Mononuclear cell (primary cell): Measurements from ENCODE around the gene RASL10B. TPM values are rescaled to one million over a fixed set of nuclear protein-coding genes. Genes with fewer than 3 reads are reported as not detected.
"Not testable (repeated sequence)": the region's sequence is repeated elsewhere in the genome, so short reads cannot be mapped to it uniquely, and the experiment has no call there.

Source experiments
- H3K27me3 ChIP-seq: 2 replicates; pipeline ENCODE4 v1.6.0; 2011; ENCODE audit warnings: low read length, control low read depth; ENCODE audit not compliant: insufficient read depth
- H3K4me1 ChIP-seq: 2 replicates; pipeline ENCODE4 v1.5.1; 2011; ENCODE audit warnings: mild to moderate bottlenecking, low read length, control low read depth; ENCODE audit not compliant: insufficient read depth
- H3K4me3 ChIP-seq: 2 replicates; pipeline ENCODE4 v1.5.1; 2011; ENCODE audit warnings: mild to moderate bottlenecking, low read length, moderate library complexity
- H3K9me3 ChIP-seq: 2 replicates; pipeline ENCODE4 v1.5.1; 2011; ENCODE audit warnings: low read depth, mild to moderate bottlenecking, control low read depth, low read length
- total RNA-seq: library from RNA; depleted of rRNA; stranded (reverse); fragments of >200 nt; gene quantifications from one replicate; pipeline ENCODE4 v1.2.3, GENCODE V29; 2012

Gene RASL10B
- total RNA-seq, result 0.10 TPM

DNA sequence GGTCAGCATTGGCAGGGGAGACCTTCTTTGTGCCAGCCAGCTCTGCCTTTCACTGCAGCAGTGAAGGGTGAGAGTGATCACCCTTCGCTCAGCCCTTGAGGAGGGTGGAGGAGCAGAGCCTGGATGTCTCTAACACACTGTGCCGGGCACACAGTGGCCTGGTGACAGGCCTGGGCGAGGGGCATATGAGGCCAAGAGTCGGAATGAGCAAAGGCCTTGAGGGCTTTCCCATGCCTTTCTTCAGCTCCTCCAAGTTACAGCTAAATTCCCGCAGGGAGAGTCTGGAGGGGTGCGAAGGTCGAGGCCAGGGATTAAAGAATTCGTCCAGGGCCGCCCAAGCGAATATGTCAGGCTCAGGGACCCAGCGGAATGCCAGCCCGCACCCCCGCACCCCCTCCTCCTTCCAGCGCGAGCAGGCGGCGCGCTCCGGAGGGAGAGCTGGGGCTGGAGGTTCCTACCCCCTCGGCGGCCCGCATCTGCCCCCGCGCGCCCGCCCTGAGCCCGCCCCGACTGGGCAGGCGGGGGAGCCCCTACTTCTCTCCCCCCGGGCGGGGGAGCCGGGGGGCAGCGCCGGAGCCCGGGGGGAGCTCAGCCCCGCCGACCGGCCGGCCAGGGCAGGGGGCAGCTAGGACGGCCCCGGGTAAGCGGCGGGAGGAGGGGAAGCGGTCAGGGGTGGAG, at the start of gene RASL10B:
Gene RASL10B, plus strand, starts transcription at position 401 of the 678 bp plus-strand sequence. CDS start 3,546 bp downstream, outside the sequence.
- Histone ChIP-seq H3K9me3 (no peaks in the 10 kb centered on the region), H3K4me1 (peaks cover 9% of the 10 kb centered on the region), H3K4me3 (no peak within 1 kb of the TSS), H3K27me3 (peaks cover 3% of the 10 kb centered on the region)

GRCh38 chr17:35683591-35683990, 47.8 kb upstream of the RASL10B start:
- Histone ChIP-seq H3K4me1 (no peaks in the 10 kb centered on the region), H3K4me3 (no peak overlapping the region), H3K27me3 (no peaks in the 10 kb centered on the region), H3K9me3 (no peaks in the 10 kb centered on the region)

GRCh38 chr17:35684055-35684802, 47.2 kb upstream of the RASL10B start:
- no peaks in the 10 kb centered on the region for H3K9me3 ChIP-seq
- H3K4me1 ChIP-seq, result no peaks in the 10 kb centered on the region
- no peaks in the 10 kb centered on the region for H3K27me3 ChIP-seq
- H3K4me3 ChIP-seq, result no peak overlapping the region

DNA sequence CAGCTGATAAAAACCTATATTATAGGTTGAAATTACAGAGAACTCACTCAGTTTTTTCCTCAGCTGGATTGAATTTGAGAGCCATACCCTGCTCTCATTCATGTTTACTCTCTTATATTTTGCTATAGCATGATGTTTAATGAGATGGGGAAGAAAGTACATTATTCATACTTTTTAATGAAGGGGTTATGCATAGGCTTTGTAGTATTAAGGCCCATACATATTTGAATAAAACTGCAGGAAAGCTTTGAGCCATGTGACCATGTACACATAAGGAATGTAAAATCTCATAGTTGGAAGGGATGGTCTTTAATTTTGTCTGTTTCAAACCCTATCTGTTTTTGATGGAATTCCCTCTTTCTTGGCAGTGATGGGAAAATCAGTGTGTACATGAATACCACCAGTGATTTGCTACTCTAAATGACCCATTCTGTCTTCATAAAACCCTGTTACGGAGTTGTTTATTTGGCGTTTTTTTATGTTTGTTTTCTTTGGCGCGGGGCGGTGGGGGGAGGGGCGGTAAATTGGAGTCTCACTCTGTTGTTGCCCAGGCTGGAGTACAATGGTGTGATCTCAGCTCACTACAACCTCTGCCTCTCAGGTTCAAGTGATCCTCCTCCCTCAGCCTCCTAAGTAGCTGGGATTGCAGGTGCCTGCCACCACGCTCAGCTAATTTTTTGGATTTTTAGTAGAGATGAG, 38.8 kb upstream of the RASL10B start:
- no peak overlapping the region for H3K4me3 ChIP-seq
- no peaks in the 10 kb centered on the region for H3K9me3 ChIP-seq
- H3K4me1 ChIP-seq, result no peaks in the 10 kb centered on the region
- no peaks in the 10 kb centered on the region for H3K27me3 ChIP-seq

GRCh38 chr17:35693662-35694061, 37.8 kb upstream of the RASL10B start:
- Histone ChIP-seq H3K4me3 (no peak overlapping the region), H3K4me1 (no peaks in the 10 kb centered on the region), H3K27me3 (no peaks in the 10 kb centered on the region), H3K9me3 (no peaks in the 10 kb centered on the region)

GRCh38 chr17:35694906-35695305, 36.5 kb upstream of the RASL10B start:
- no peaks in the 10 kb centered on the region for H3K27me3 ChIP-seq
- H3K4me1 ChIP-seq, result no peaks in the 10 kb centered on the region
- no peaks in the 10 kb centered on the region for H3K9me3 ChIP-seq
- no peak overlapping the region for H3K4me3 ChIP-seq

GRCh38 chr17:35695613-35696012, 35.8 kb upstream of the RASL10B start:
- H3K9me3 ChIP-seq, result no peaks in the 10 kb centered on the region
- no peaks in the 10 kb centered on the region for H3K4me1 ChIP-seq
- no peak overlapping the region for H3K4me3 ChIP-seq

GRCh38 chr17:35698800-35699199, 32.6 kb upstream of the RASL10B start:
- Histone ChIP-seq H3K27me3 (no peaks in the 10 kb centered on the region), H3K4me3 (no peak overlapping the region), H3K4me1 (no peaks in the 10 kb centered on the region), H3K9me3 (no peaks in the 10 kb centered on the region)

More at GRCh38 chr17:35695613-35696012, 35.8 kb upstream of the RASL10B start:
- H3K27me3 ChIP-seq, result no peaks in the 10 kb centered on the region

DNA sequence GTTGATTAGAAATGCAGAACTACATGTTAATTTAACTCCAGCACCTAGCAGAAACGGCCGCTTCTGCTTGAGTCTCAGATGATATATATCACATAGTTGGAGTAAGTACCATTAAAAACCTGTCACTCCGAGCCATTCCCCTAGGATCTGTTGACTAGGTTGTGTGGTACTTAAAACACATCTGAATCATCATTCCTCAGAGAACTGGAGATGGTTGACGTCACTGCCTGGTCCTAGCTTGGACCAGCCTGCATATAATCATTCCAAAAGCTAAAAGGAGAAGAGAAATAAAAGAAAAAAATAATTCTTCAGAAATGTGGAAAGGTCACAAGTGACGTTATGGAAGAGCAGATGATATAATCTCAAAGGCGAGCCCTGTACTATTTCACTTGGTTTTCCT, 31.3 kb upstream of the RASL10B start:
- no peaks in the 10 kb centered on the region for H3K27me3 ChIP-seq
- no peaks in the 10 kb centered on the region for H3K4me1 ChIP-seq
- H3K9me3 ChIP-seq, result no peaks in the 10 kb centered on the region
- H3K4me3 ChIP-seq, result no peak overlapping the region

GRCh38 chr17:35701491-35701890, 29.9 kb upstream of the RASL10B start:
- H3K4me1 ChIP-seq, result no peaks in the 10 kb centered on the region
- H3K27me3 ChIP-seq, result no peaks in the 10 kb centered on the region
- H3K4me3 ChIP-seq, result no peak overlapping the region
- H3K9me3 ChIP-seq, result no peaks in the 10 kb centered on the region

- H3K4me3 ChIP-seq, H3K4me1 ChIP-seq, H3K9me3 ChIP-seq, H3K27me3 ChIP-seq: not testable (repeated sequence)
Measured at GRCh38 chr17:35703308-35703707, 28.1 kb upstream of the RASL10B start.

GRCh38 chr17:35705230-35705629, 26.2 kb upstream of the RASL10B start:
- Histone ChIP-seq H3K9me3 (no peaks in the 10 kb centered on the region), H3K4me1 (peaks cover 3% of the 10 kb centered on the region)

GRCh38 chr17:35705705-35706104, 25.7 kb upstream of the RASL10B start:
- peaks cover 3% of the 10 kb centered on the region for H3K4me1 ChIP-seq
- H3K4me3 ChIP-seq, result no peak overlapping the region
- H3K9me3 ChIP-seq, result no peaks in the 10 kb centered on the region
- no peaks in the 10 kb centered on the region for H3K27me3 ChIP-seq

More at GRCh38 chr17:35705230-35705629, 26.2 kb upstream of the RASL10B start:
- Histone ChIP-seq H3K4me3 (no peak overlapping the region), H3K27me3 (no peaks in the 10 kb centered on the region)

- peaks cover 5% of the 10 kb centered on the region for H3K4me1 ChIP-seq
Measured at GRCh38 chr17:35708149-35708548, 23.3 kb upstream of the RASL10B start.

DNA sequence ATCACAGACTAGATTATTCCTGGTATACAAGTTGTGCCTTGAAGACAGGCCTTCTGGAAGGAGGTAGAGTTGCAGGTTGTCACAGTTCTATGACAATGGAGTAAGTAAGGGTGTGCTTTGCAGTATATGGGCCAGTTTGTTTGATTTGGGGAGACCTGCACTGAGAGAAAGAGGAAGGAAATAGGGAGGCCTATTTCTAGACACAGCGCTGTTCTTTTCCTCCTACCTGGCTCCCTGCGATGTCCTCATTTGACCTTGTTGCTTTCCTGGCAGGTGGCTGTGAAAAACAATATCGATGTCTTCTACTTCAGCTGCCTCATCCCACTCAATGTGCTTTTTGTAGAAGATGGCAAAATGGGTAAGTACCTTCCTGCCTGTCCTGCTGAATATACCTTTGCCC, 22.5 kb upstream of the RASL10B start:
- Histone ChIP-seq H3K4me1 (peaks cover 6% of the 10 kb centered on the region), H3K4me3 (no peak overlapping the region), H3K27me3 (no peaks in the 10 kb centered on the region), H3K9me3 (no peaks in the 10 kb centered on the region)

More at GRCh38 chr17:35708149-35708548, 23.3 kb upstream of the RASL10B start:
- Histone ChIP-seq H3K9me3 (no peaks in the 10 kb centered on the region), H3K27me3 (no peaks in the 10 kb centered on the region), H3K4me3 (no peak overlapping the region)
